GM12878 (cell line): ENCODE results near the gene MAST4. TPM values are rescaled to one million over a fixed set of nuclear protein-coding genes. Genes with fewer than 3 reads are reported as not detected.

ENCODE experiments used
- ATAC-seq: fragments of 200-7000 bp; cut with Tn5 transposase; 3 replicates; pipeline ENCODE4 v1.9.1; 2020; ENCODE audit warnings: mild to moderate bottlenecking, moderate library complexity
- BruUV-seq: library from RNA; stranded (reverse); fragments of 400-500 nt; replicated peaks from 2 replicates; lab custom pipeline; 2021; lab: Mats Ljungman, UMichigan
- CTCF ChIA-PET: fragments of 300-600 bp; sonication (Branson Sonifier 250); formaldehyde crosslinking; extraction: SDS; loops from one replicate; lab custom pipeline; 2021; ENCODE audit warnings: inconsistent platforms; lab: Yijun Ruan, JAX
- POLR2A ChIA-PET: fragments of 350-600 bp; formaldehyde crosslinking; extraction: SDS; loops from one replicate; lab custom pipeline; 2021; ENCODE audit warnings: inconsistent platforms; lab: Charles Lee
- RAD21 ChIA-PET: fragments of 300-600 bp; sonication (Branson Sonifier 250); formaldehyde crosslinking; loops from one replicate; lab custom pipeline; 2023; ENCODE audit warnings: antibody characterized with exemption; ENCODE audit not compliant: unreplicated experiment; lab: Charles Lee
- SMC1A ChIA-PET: fragments of 300-600 bp; sonication (Branson Sonifier 250); formaldehyde crosslinking; loops from one replicate; lab custom pipeline; 2023; ENCODE audit not compliant: unreplicated experiment, uncharacterized antibody; lab: Charles Lee
- DNase-seq: peaks from one replicate; pipeline ENCODE4 v3.0.0-alpha.2; 2011; ENCODE audit warnings: low read depth, low spot score
- FAIRE-seq: peaks from 3 replicates; lab custom pipeline; 2011; peaks lifted over from hg19 to GRCh38; lab: Jason Lieb, UNC
- H2AFZ ChIP-seq: 2 replicates; pipeline ENCODE4 v1.6.0; 2011; ENCODE audit warnings: low read depth, low read length, control low read depth; ENCODE audit not compliant: control insufficient read depth
- H3K27ac ChIP-seq: 2 replicates; pipeline ENCODE4 v1.5.1; 2011; ENCODE audit warnings: control low read depth; ENCODE audit not compliant: control insufficient read depth, insufficient read depth
- H3K27me3 ChIP-seq, 2 experiments: replicated peaks in 1 of 2; 2 replicates each; pipeline versions ENCODE4 v1.6.0 to v1.6.1; 2011; ENCODE audit warnings: low read length in 1 of 2; ENCODE audit not compliant: control insufficient read depth in 2 of 2, insufficient read depth in 2 of 2
- H3K36me3 ChIP-seq, 2 experiments: 2 replicates each; pipeline ENCODE4 v1.5.1; 2011; ENCODE audit warnings: low read length in 1 of 2; ENCODE audit not compliant: control insufficient read depth in 2 of 2, insufficient read depth in 2 of 2
- H3K4me1 ChIP-seq: 2 replicates; pipeline ENCODE4 v1.6.1; 2011; ENCODE audit warnings: mild to moderate bottlenecking, low read length, moderate library complexity, mixed read lengths; ENCODE audit not compliant: control insufficient read depth, insufficient read depth
- H3K4me2 ChIP-seq: 2 replicates; pipeline ENCODE4 v1.6.0; 2011; ENCODE audit warnings: control low read depth; ENCODE audit not compliant: control insufficient read depth, insufficient read depth
- H3K4me3 ChIP-seq: fragments of 200-600 bp; sonication (generic); 2 replicates; pipeline ENCODE4 v1.5.1; 2016
- H3K79me2 ChIP-seq: 2 replicates; pipeline ENCODE4 v1.6.0; 2011; ENCODE audit warnings: low read length; ENCODE audit not compliant: control insufficient read depth, insufficient read depth
- H3K9ac ChIP-seq: 2 replicates; pipeline ENCODE4 v1.8.0; 2011; ENCODE audit warnings: low read length, control low read depth, mixed read lengths; ENCODE audit not compliant: control insufficient read depth, insufficient read depth
- H3K9me3 ChIP-seq: replicated peaks from 3 replicates; pipeline ENCODE4 v1.5.1; 2011; ENCODE audit warnings: mild to moderate bottlenecking, low read length; ENCODE audit not compliant: control insufficient read depth, insufficient read depth
- H4K20me1 ChIP-seq: 2 replicates; pipeline ENCODE4 v1.6.0; 2011; ENCODE audit not compliant: control insufficient read depth, insufficient read depth
- BCL11A ChIP-seq: IDR thresholded peaks from 2 replicates; pipeline ENCODE4 v1.6.1; 2011; ENCODE audit warnings: low read depth, low read length
- CBFB ChIP-seq: IDR thresholded peaks from 2 replicates; pipeline ENCODE4 v1.6.1; 2016; ENCODE audit warnings: antibody characterized with exemption, low read depth
- CEBPB ChIP-seq, 2 experiments: fragments of 150-350 bp in 1 of 2; IDR thresholded peaks; 2 replicates each; pipeline ENCODE4 v1.6.1; 2012 to 2014; ENCODE audit warnings: low read depth in 2 of 2, low read length in 2 of 2, borderline replicate concordance in 1 of 2, inconsistent platforms in 1 of 2
- ELK1 ChIP-seq: IDR thresholded peaks from 2 replicates; pipeline ENCODE4 v1.6.1; 2012; ENCODE audit warnings: low read depth, low read length, improper control_type of control experiment
- IKZF2 ChIP-seq, 2 experiments: fragments of 450-650 bp; IDR thresholded peaks; 2 replicates each; pipeline ENCODE4 v1.6.1; 2017; ENCODE audit warnings: mild to moderate bottlenecking in 2 of 2, moderate library complexity in 2 of 2
- POU2F2 ChIP-seq: IDR thresholded peaks from 3 replicates; pipeline ENCODE4 v1.6.1; 2011; ENCODE audit warnings: low read depth, mild to moderate bottlenecking, low read length, borderline replicate concordance
- RCOR1 ChIP-seq: conservative IDR thresholded peaks from 2 replicates; pipeline ENCODE4 v1.6.1; 2012; ENCODE audit warnings: low read depth, low read length, improper control_type of control experiment
- RELA ChIP-seq: fragments of 450-650 bp; IDR thresholded peaks from 2 replicates; pipeline ENCODE4 v1.8.0; 2014; ENCODE audit warnings: borderline replicate concordance; ENCODE audit not compliant: partially characterized antibody
- SIX5 ChIP-seq: IDR thresholded peaks from 2 replicates; pipeline ENCODE4 v1.6.1; 2011; ENCODE audit warnings: mild to moderate bottlenecking, low read depth, low read length, moderate library complexity; ENCODE audit not compliant: severe bottlenecking
- SMAD1 ChIP-seq: fragments of 450-650 bp; IDR thresholded peaks from 2 replicates; pipeline ENCODE4 v1.6.1; 2018; ENCODE audit warnings: mild to moderate bottlenecking, low read depth; ENCODE audit not compliant: partially characterized antibody
- SMAD5 ChIP-seq: IDR thresholded peaks from 2 replicates; pipeline ENCODE4 v1.6.1; 2016; ENCODE audit warnings: antibody characterized with exemption, low read depth
- SREBF2 ChIP-seq: IDR thresholded peaks from 2 replicates; pipeline ENCODE4 v1.6.1; 2012; ENCODE audit warnings: mild to moderate bottlenecking, low read length
- TARDBP ChIP-seq: IDR thresholded peaks from 2 replicates; pipeline ENCODE4 v1.6.1; 2016; ENCODE audit warnings: borderline replicate concordance
- YBX1 ChIP-seq: fragments of 450-650 bp; IDR thresholded peaks from 2 replicates; pipeline ENCODE4 v1.6.1; 2016; ENCODE audit warnings: antibody characterized with exemption
- ZBTB40 ChIP-seq: fragments of 450-650 bp; IDR thresholded peaks from 2 replicates; pipeline ENCODE4 v1.6.1; 2016; ENCODE audit warnings: mild to moderate bottlenecking, moderate library complexity, borderline replicate concordance
- ZNF384 ChIP-seq: IDR thresholded peaks from 2 replicates; pipeline ENCODE4 v1.6.1; 2012; ENCODE audit warnings: low read depth, mild to moderate bottlenecking, low read length, improper control_type of control experiment, borderline replicate concordance
- ZNF622 ChIP-seq: fragments of 450-650 bp; IDR thresholded peaks from 2 replicates; pipeline ENCODE4 v1.6.1; 2017; ENCODE audit warnings: mild to moderate bottlenecking, inconsistent platforms
- in situ Hi-C: fragments of 300-500 bp; cut with MboI; formaldehyde crosslinking; loops from 9 replicates; pipeline ENCODE4 v1.14.3; 2018; ENCODE audit warnings: mixed read lengths
- intact Hi-C: fragments of 100-400 bp; cut with micrococcal nuclease; formaldehyde crosslinking; loops from one replicate; pipeline ENCODE4 v1.14.2; 2022; ENCODE audit not compliant: unreplicated experiment
- polyA plus RNA-seq, 11 experiments: library from polyadenylated mRNA; depleted of rRNA in 4 of 11; unstranded in 6 of 11; stranded (reverse) in 5 of 11; fragments of >200 nt; fragmentation: Nextera tagmentation in 4 of 11; fragmentation: Illumina TruSeq in 1 of 11; extraction: Ambion mirVana in 4 of 11; extraction: Trizol in 1 of 11; gene quantifications; 1 replicate in 1 of 11; 2 replicates in 10 of 11; pipeline versions ENCODE4 v1.2.1 to v1.2.3, GENCODE V29; 2011 to 2016; ENCODE audit warnings: inconsistent platforms in 2 of 11, missing spikeins in 2 of 11, low read depth in 1 of 11
- total RNA-seq, 4 experiments: library from RNA; depleted of rRNA in 3 of 4; stranded (reverse); fragments of >200 nt in 3 of 4; fragmentation: Illumina TruSeq in 1 of 4; extraction: Trizol in 1 of 4; gene quantifications; 2 replicates each; pipeline versions ENCODE4 v1.2.1 to v1.2.3, GENCODE V29; 2013 to 2021

Gene MAST4
- total and polyA plus RNA-seq, 10 of the 15 experiments (the other 5 are each of a cell fraction or from before 2014, with no cell fraction given) = 0.02 to 1.6 (median 0.29) TPM; not detected in 1

- CTCF ChIA-PET = no interaction called here
- in situ Hi-C loops (no loop called here), intact Hi-C loops (no loop called here)
- SMC1A ChIA-PET = interaction anchor here (1.0 kb wide), 1 partner anchor 20 kb away, joined by 3 read pairs; no protein-coding TSS in a partner anchor
- Histone ChIP-seq H3K4me1 (no peaks in the 10 kb centered on the region), H3K79me2 (no peaks in the 10 kb centered on the region), H2AFZ (no peak overlapping the region), H3K36me3 (no peaks in the 10 kb centered on the region), H3K27ac (no peak overlapping the region), H3K9ac (no peak overlapping the region), H3K27me3 (no peaks in the 10 kb centered on the region; a peak in 1 of 4 replicates), H3K4me3 (no peak overlapping the region), H4K20me1 (no peaks in the 10 kb centered on the region), H3K9me3 (no peaks in the 10 kb centered on the region), H3K4me2 (no peak overlapping the region)
- RAD21 ChIA-PET = no interaction called here
- DNase-seq (no peak), FAIRE-seq (no peak), ATAC-seq (no peak)
- POLR2A ChIA-PET = no interaction called here
- TF ChIP-seq BCL11A = no peak
- TF ChIP-seq SMAD1 = no peak
- no peak for TF ChIP-seq ZNF384
- no peak for TF ChIP-seq SMAD5
- TF ChIP-seq TARDBP = no peak
- TF ChIP-seq SIX5 = no peak
- no peak for TF ChIP-seq RELA
- no peak for TF ChIP-seq SREBF2
- no peak for TF ChIP-seq POU2F2
- TF ChIP-seq IKZF2 (IDR thresholded peaks at IDR 0.05) = no peak
- no peak for TF ChIP-seq CEBPB (IDR thresholded peaks at IDR 0.05; ENCODE audit: borderline replicate concordance in 1 of 2, low read depth in 2 of 2, low read length in 2 of 2)
- TF ChIP-seq RCOR1 = no peak
- no peak for TF ChIP-seq CBFB
- no peak for TF ChIP-seq ZBTB40
- no peak for TF ChIP-seq YBX1
- TF ChIP-seq ELK1 = no peak
- no peak for TF ChIP-seq ZNF622
- BruUV-seq = no TSS peak
These were observed 140.9 kb downstream of the MAST4 start for GRCh38 chr5:66737096-66737495.
